Right atrium auricular region (tissue), 2 donors: ENCODE results near the gene LAMA2. TPM values are rescaled to one million over a fixed set of nuclear protein-coding genes. Genes with fewer than 3 reads are reported as not detected.
A peak's percentile ranks its signal among the peaks of the same experiment; 100 is the strongest.

ENCODE experiments used
- DNase-seq: peaks from one replicate; pipeline ENCODE4 v3.0.0-alpha.2; 2019; ENCODE audit warnings: low spot score
- H3K27ac ChIP-seq, 2 donors: fragments of 200-600 bp; sonication (generic); 1 replicate in 1 of 2; 2 replicates in 1 of 2; pipeline ENCODE4 v1.5.1; 2016 to 2019
- H3K27me3 ChIP-seq, 2 donors: fragments of 200-600 bp; sonication (generic); one replicate each; pipeline versions ENCODE4 v1.5.1 to v1.6.0; 2017 to 2019
- H3K36me3 ChIP-seq: fragments of 200-600 bp; sonication (generic); one replicate; pipeline ENCODE4 v1.5.1; 2016
- H3K4me1 ChIP-seq, 2 donors: fragments of 200-600 bp; sonication (generic); one replicate each; pipeline versions ENCODE4 v1.5.1 to v1.6.0; 2017 to 2019
- H3K4me3 ChIP-seq, 2 donors: fragments of 200-600 bp; sonication (generic); 1 replicate in 1 of 2; 2 replicates in 1 of 2; pipeline ENCODE4 v1.5.1; 2017 to 2019; ENCODE audit warnings: mild to moderate bottlenecking in 1 of 2, moderate library complexity in 1 of 2
- H3K9me3 ChIP-seq, 2 donors: fragments of 200-600 bp; sonication (generic); one replicate each; pipeline ENCODE4 v1.5.1; 2019
- total RNA-seq, 2 donors: library from RNA; depleted of rRNA; stranded (reverse); fragments of >200 nt; gene quantifications; one replicate each; pipeline ENCODE4 v1.1.0, GENCODE V29; 2016
- TF ChIP-seq, protein P1 (sequence below), 2 donors: fragments of 200-600 bp; sonication (generic); IDR thresholded peaks; one replicate each; pipeline ENCODE4 v1.5.1; 2019; ENCODE audit warnings: antibody characterized with exemption in 2 of 2

LAMA2 gene
- total RNA-seq, 2 donors from 2014 or later = 150 to 166 TPM

DNA sequence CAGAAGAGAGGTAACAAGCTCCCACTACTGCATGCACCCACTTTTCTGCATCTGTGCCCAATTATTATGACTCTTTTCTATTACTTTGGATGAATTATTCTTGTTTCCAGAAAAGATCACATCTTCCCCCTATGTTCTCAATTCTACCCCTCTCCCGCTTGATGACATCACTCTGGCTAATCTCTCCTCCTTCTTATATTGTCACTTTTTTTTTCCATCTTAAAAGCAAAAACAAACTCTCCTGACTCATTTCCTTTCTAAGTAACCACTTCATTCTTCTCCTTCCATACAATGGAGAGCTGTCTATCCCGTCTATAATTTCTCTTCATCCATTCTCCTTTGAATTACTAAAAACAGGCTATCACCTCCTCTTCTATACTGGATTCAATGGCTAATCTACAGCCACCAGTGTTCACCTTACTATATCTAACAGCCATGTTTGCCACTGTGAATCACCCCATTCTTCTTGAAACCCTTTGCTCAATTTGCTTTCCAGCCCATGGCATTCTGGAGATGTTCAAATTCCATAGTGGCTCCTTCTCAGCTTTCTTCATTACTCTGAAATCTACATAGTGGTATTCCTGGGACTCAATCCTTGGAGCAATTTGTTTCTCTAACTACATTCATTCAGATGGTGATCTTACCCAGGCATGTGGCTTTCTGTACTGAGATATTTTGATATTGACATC is 448.7 kb downstream of the LAMA2 start:
- no peak for DNase-seq
- Histone ChIP-seq H3K27ac (no peak overlapping the region), H3K4me1 (peaks cover 0 to 4% of the 10 kb centered on the region in 2 donors), H3K4me3 (no peak overlapping the region), H3K9me3 (no peaks in the 10 kb centered on the region), H3K27me3 (no peaks in the 10 kb centered on the region), H3K36me3 (peaks cover 41% of the 10 kb centered on the region)
- TF ChIP-seq, protein P1, sequence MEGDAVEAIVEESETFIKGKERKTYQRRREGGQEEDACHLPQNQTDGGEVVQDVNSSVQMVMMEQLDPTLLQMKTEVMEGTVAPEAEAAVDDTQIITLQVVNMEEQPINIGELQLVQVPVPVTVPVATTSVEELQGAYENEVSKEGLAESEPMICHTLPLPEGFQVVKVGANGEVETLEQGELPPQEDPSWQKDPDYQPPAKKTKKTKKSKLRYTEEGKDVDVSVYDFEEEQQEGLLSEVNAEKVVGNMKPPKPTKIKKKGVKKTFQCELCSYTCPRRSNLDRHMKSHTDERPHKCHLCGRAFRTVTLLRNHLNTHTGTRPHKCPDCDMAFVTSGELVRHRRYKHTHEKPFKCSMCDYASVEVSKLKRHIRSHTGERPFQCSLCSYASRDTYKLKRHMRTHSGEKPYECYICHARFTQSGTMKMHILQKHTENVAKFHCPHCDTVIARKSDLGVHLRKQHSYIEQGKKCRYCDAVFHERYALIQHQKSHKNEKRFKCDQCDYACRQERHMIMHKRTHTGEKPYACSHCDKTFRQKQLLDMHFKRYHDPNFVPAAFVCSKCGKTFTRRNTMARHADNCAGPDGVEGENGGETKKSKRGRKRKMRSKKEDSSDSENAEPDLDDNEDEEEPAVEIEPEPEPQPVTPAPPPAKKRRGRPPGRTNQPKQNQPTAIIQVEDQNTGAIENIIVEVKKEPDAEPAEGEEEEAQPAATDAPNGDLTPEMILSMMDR (IDR thresholded peaks at IDR 0.05) = no peak

GRCh38 chr6:129335792-129336191 is 452.9 kb downstream of the LAMA2 start:
- no peaks in the 10 kb centered on the region for H3K27me3 ChIP-seq
- no peak overlapping the region for H3K27ac ChIP-seq
- H3K9me3 ChIP-seq = no peaks in the 10 kb centered on the region
- H3K4me3 ChIP-seq = no peak overlapping the region
- no peak for DNase-seq
- H3K4me1 ChIP-seq = peaks cover 0 to 5% of the 10 kb centered on the region in 2 donors
- TF ChIP-seq, protein P1 (IDR thresholded peaks at IDR 0.05) = no peak
- peaks cover 16% of the 10 kb centered on the region for H3K36me3 ChIP-seq

DNA sequence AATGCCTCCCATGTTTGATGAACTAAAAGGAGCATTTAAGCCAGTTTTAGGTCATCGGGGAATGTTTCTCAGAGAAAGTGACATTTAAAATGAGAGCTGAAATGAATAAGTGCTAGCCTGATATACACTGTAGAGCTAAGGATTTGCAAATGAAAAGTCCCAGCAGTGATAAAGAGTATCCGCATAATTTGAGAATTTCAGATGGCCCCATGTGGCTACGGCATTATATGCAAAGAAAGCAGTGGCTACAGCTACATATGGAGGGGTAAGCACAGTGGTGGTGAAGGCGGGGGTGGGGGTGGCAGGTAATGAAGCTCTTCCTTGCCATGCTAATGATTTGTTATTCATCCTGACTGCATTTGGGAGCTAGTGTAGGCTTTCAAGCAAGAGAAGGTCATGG is 455.7 kb downstream of the LAMA2 start:
- Histone ChIP-seq H3K4me3 (no peak overlapping the region), H3K36me3 (peaks cover 8% of the 10 kb centered on the region)

DNA sequence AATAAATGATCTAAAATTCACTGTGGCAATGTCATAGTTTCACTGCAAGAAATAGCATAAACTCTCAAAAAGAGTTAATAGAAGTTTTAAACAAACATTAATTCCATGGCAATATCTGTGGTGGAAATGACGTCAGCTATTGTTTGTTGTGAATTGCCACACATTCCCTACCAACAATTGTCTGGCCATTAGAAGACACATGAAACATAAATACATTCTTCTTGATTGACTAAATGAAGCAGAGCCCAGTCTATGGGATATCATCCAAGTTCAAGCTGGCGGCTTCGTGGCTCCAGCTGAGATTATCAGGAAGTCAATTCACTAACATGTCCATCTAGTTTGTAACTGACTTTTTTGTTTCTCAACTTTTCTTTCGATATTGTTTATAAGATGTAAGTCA is 458.0 kb downstream of the LAMA2 start:
- Histone ChIP-seq H3K36me3 (no peaks in the 10 kb centered on the region), H3K4me1 (peaks cover 0 to 21% of the 10 kb centered on the region in 2 donors), H3K9me3 (no peaks in the 10 kb centered on the region), H3K27ac (peak overlapping the region; percentile 17 to 21), H3K4me3 (no peak overlapping the region), H3K27me3 (no peaks in the 10 kb centered on the region)
- TF ChIP-seq, protein P1 (IDR thresholded peaks at IDR 0.05) = no peak
- DNase-seq = no peak

More for the DNA sequence above, 455.7 kb downstream of the LAMA2 start:
- Histone ChIP-seq H3K4me1 (peaks cover 0 to 26% of the 10 kb centered on the region in 2 donors), H3K9me3 (no peaks in the 10 kb centered on the region), H3K27ac (no peak overlapping the region), H3K27me3 (no peaks in the 10 kb centered on the region)
- TF ChIP-seq, protein P1 (IDR thresholded peaks at IDR 0.05) = no peak
- DNase-seq = no peak

DNA sequence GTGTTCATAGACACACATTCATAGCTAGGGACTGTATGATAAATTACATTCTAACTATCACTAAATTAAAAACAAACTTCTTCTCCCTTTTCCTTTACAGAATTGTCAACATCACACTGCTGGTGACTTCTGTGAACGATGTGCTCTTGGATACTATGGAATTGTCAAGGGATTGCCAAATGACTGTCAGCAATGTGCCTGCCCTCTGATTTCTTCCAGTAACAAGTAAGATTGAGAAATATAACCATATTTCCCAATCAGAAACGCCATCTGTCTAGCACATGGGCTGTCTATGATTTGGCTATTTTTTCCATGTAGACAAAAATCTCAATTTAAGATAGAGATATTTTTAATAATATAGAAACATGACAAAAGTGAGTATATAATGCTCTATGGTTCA is 459.3 kb downstream of the LAMA2 start:
- TF ChIP-seq, protein P1 (IDR thresholded peaks at IDR 0.05) = no peak
- Histone ChIP-seq H3K27me3 (no peaks in the 10 kb centered on the region), H3K27ac (peak overlapping the region in 1 of 2 donors; percentile 19), H3K4me3 (no peak overlapping the region), H3K36me3 (no peaks in the 10 kb centered on the region), H3K4me1 (peaks cover 0 to 21% of the 10 kb centered on the region in 2 donors), H3K9me3 (no peaks in the 10 kb centered on the region)
- DNase-seq = no peak

- Histone ChIP-seq H3K4me3 (no peak overlapping the region), H3K27ac (peak overlapping the region in 1 of 2 donors; percentile 19), H3K9me3 (no peaks in the 10 kb centered on the region), H3K27me3 (no peaks in the 10 kb centered on the region), H3K4me1 (peaks cover 0 to 21% of the 10 kb centered on the region in 2 donors), H3K36me3 (no peaks in the 10 kb centered on the region)
- TF ChIP-seq, protein P1 (IDR thresholded peaks at IDR 0.05) = no peak
- DNase-seq = no peak
These were observed 459.9 kb downstream of the LAMA2 start for GRCh38 chr6:129342796-129343195.
